Measurements from ENCODE around the gene GUCY1A1.

GRCh38 chr4:155646001-155646400 is 20.6 kb upstream of the GUCY1A1 start:
- TF ChIP-seq CTCF (conservative IDR thresholded peaks at IDR 0.05; ENCODE audit: low read depth, low read length), result no peak
- TF ChIP-seq RCOR1 (IDR thresholded peaks at IDR 0.05; ENCODE audit: insufficient replicate concordance, low read length), result no peak
- TF ChIP-seq MAFK (IDR thresholded peaks at IDR 0.05; ENCODE audit: low read depth, low read length), result no peak
- no peak for TF ChIP-seq CHD1 (IDR thresholded peaks at IDR 0.05; ENCODE audit: low read depth, low read length)
- TF ChIP-seq RFX5 (IDR thresholded peaks at IDR 0.05; ENCODE audit: low read depth, low read length), result no peak
- TF ChIP-seq CEBPB (IDR thresholded peaks at IDR 0.05; ENCODE audit: low read depth, low read length), result no peak
- no peak for TF ChIP-seq FOS (IDR thresholded peaks at IDR 0.05; ENCODE audit: low read depth, low read length)
- no peak for TF ChIP-seq USF2 (IDR thresholded peaks at IDR 0.05; ENCODE audit: low read depth, low read length)
- no peak for TF ChIP-seq POLR2A (IDR thresholded peaks at IDR 0.05; ENCODE audit: low read depth, low read length)
- no peak for TF ChIP-seq MXI1 (IDR thresholded peaks at IDR 0.05; ENCODE audit: borderline replicate concordance, low read depth, low read length)
- no peak for TF ChIP-seq SMC3 (IDR thresholded peaks at IDR 0.05; ENCODE audit: low read depth, low read length)
- TF ChIP-seq RAD21 (IDR thresholded peaks at IDR 0.05; ENCODE audit: low read length), result no peak
